Kidney tubule cell (primary cell): ENCODE data around the gene HSPA4L.

Experiments
- DNase-seq: peaks from one replicate; pipeline ENCODE4 v3.0.0-alpha.2; 2018; ENCODE audit warnings: low spot score

The HSPA4L gene

DNA sequence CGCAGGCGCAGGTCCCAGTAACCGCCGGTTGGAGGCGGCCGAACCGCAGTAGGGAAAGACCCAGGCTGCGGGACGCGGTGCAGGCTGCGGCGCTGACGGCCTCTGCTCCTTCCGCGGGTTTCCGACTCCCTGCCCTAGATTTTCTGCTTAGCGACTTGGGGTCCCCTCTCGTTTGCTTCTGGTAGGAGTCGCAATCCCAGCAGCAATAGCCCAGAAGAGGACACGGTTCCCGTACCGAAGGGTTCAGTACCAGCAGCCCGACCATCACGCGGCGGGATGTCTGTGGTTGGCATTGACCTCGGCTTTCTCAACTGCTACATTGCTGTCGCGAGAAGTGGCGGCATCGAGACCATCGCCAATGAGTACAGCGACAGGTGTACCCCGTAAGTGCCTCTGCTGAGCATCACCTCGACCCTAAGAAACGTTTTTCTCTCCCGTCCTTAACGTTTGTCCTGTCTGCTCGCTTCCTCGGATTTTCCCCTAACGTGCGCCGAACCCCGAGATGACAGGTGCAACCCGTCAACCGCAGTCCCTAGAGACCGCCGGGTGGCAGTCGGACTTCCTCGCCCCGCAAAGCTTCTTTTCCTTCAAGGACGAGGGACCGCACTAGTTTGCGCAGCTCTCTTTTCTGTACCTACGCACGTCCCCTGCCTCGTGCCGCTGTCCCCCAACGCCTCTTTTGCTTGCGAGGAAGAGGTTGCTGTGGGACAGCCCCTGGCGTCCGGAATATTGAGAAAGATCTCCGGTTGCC is at the start of gene HSPA4L:
Gene HSPA4L, plus strand, starts transcription at position 48 of the 751 bp plus-strand sequence. Its CDS starts 229 bp downstream, at position 277.
- no peak for DNase-seq

DNA sequence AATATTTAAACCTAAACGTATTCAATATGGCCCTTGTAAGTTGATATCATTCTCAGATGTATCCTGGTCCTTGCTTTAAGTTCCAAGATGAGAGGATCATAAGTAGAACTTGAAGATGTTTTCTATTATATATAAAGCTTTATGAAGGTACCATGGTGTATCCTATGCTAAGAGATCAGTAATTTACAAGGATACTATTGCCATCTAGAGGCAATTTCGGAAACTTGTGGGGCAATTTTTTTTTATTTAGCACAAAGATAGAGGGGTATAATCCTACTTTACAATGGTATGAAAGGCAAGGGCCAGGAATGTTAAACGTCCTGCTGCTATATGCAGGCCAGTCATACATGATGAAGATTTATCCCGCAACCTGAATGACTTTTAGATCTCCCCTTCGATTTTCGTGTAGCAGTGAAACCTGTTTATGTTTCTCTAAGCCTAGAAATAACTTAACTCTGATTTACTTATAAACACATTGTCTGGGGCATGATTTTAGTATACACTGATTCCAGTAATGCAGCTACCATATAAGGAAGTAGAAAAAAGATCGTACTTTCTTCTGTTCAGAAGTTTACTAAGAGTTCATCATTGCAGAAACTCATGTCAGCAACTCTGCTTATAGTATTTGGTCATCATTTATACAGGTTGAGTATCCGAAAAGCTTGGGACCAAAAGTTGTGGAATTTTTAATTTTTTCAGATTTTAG is 49.3 kb upstream of the HSPA4L start:
- peak; percentile 55 for DNase-seq

DNA sequence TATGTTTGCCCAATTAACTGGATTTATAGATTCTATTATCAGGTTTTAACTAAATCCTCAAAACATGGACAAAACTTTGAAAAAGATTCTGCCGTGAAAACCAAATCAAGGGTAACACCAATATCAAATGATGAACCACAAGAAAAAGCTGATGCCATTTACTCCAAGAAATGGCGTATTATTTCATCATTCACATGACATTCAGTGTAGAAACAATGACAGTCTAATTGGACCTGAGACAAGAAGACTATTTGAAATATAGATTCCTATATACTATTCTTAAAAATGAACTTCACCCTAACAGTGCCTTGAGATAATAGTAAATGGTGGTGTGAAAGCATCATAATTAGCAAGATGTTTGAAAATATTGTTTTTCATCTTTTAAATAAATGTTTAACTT is 47.1 kb upstream of the HSPA4L start:
- DNase-seq: no peak

DNA sequence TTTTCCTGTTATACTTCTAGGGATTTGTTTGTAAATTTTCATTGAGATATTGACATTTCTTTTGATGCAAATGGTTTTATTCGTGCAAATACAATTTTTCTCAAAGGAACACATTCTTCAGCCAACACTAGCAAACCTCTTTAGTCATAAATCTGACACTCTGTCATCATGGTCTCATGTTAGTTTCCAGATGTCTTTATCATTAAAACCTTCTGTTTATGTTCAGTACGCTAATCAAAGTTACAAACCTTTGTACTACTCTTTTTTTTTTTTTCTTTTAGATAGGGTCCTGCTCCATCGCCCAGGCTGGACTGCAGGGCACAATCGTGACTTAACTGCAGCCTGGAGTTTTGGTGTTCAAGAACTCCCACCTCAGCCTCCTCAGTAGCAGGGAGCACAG is 44.8 kb upstream of the HSPA4L start:
- no peak for DNase-seq

DNA sequence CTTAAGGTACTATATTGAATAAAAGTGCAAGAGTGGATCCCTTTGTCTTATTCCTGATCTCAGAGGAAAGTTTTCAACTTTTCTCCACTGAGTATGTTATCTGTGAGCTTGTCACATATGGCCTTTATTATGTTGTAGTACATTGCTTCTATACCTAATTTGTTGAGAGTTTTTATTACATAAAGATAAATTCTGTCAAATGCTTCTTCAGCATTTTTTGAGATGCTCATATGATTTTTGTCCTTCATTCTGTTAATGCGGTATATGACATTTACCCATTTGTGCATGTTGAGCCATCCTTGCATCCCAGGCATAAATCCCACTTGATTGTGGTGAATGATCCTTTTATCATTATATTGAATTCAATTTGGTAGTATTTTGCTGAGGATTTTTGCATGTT is 40.9 kb upstream of the HSPA4L start:
- DNase-seq: no peak

DNA sequence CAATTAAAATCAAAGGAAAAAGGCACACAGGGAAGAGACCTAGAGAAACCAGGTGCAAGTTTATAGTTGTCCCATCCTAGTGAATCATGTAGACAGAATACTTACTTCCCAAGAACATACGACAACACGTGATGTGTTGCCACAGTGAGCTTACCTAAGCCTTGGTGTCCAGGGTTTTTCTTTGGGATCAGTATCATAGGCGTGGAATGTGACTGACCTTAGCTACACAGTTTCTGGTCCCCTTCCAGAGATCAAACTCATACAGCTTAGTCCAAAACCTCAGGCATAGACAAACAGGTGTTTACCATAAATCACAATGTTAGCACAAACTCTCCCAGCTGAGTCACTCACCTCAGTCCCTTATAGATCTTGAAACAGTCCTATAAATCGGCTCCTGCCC is 34.2 kb upstream of the HSPA4L start:
- no peak for DNase-seq

DNA sequence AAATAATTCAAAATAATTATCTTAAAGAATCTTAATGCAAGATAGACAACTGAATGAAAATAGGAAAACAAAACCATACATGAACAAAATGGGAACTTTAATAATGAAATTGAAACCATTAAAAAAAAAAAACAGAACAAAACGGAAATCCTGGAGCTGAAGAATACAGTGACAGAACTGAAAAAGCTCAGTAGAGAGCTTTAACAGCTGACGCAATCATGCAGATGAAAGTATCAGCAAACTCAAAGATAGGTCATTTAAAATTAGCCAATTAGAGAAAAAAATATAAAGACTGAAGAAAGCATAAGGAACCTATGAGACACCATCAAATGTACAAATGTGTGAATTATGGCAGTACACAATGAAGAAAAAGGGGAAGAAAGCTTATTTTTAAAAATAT is 33.2 kb upstream of the HSPA4L start:
- DNase-seq: no peak

DNA sequence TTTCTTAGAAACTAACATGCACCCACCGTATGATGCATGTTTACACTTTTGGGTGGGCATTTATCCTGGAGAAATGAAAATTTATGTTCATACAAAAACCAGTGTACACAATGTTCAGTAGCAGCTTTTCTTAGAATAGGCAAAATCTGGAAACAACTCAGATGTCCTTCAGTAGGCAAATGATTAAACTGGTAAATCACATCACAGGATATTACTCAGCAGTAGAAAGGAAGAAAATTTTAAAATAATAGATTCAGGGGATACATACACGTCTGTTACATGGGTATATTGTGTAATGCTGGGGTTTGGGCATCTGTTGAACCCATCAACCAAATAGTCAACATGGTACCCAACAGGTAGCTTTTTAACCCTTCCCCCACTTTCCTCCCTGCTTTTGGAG is 25.2 kb upstream of the HSPA4L start:
- peak; percentile 56 for DNase-seq

DNA sequence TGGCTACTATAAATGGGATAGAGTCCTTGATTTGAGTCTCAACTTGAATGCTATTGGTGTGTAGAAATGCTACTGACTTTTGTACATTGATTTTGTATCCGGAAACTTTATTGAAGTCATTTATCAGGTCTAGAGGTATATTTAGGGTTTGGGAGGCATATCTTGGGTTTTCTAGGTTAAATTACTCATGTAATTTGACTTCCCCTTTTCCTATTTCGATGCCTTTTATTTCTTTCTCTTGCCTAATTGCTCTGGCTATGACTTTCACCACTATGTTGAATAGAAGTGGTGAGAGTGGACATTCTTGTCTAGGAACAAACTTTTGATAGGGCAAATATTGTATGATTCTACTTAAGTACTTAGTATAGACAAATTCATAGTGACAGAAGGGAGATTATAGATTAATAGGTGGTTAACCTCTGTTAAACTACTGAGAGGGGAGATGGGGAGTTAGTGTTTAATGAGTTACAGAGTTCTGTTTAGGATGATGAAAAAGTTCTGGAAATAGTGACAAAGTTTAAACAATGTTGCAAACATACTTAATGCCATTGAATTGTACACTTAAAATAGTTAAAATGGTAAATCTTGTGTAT is 22.8 kb upstream of the HSPA4L start:
- DNase-seq: peak; percentile 26

DNA sequence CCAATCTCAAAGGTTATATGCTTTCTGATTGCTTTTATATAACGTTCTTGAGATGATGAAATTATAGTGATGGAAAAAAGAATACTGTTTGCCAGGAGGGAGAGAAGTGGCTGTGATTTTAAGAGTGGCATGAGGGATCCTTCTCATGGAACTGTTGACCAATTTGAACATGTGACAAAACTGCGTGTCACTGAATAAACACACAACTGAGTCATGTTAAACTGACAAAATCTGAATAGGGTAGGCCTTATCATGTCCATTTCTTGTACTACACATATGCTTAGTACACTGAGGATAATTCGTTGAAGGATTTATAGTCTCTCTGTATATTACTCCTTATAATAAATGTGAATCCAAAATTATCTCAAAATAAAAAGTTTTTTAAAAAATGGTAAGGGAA is 22.2 kb upstream of the HSPA4L start:
- peak; percentile 58 for DNase-seq

DNA sequence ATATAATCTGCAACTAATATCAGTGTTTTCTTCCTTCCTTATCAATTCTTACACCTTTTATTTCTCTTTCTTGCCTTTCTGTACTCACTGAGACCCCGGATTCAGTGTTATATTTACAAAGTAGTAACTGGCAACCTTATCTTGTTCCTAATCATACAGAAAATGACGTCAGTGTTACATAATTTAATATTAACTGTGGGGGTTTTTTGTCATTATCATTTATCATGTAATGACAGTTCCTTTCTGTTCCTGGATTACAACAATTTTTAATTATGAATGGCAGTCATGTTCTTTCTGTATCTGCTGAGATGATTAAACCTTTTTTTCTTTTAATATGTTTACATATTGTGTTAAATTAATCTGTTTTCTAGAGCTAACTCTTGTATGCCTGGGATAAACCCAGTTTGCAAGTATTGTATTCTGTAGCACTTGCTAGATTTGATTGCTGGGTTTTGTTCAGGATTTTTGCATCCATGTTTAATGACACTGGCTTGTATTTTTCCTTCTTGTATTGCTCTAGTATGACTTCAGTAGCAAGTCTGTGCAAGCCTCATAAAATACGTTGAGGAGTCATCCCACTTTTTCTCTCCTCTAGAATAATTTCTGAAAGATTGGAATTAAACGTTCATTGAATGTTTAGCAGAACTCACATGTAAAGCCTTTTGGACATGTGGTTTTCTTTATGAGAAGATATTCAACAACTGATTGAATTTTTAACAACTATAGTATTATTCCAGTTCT is 10.4 kb upstream of the HSPA4L start:
- DNase-seq: no peak

DNA sequence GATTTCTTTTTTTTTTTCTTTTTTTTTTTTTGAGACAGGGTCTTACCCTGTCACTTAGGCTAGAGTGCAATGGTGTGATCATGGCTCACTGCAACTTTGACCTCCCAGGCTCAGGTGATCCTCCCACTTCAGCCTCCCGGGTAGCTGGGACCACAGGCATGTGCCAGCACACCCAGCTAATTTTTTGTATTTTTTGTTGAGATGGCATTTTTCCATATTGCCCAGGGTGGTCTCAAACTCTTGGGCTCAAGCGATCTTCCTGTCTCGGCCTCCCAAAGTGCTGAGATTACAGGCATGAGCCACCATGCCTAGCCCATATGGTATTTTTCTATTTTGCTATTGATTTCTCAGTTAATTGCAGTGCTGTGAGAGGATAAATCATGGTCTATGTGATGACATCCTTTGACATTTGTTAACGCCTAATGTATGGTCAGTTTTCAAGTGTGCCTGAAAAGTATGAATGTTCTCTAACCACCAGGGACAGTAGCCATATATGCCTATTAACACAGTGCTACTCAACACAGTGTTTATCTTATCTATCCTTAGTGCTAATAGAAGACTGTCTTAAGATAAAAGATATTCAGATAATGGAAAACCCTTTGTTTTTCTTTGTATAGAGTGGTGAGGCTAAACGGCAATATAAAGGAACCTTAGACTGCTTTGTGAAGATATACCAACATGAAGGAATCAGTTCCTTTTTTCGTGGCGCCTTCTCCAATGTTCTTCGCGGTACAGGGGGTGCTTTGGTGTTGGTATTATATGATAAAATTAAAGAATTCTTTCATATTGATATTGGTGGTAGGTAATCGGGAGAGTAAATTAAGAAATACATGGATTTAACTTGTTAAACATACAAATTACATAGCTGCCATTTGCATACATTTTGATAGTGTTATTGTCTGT is 9.1 kb upstream of the HSPA4L start:
- no peak for DNase-seq

DNA sequence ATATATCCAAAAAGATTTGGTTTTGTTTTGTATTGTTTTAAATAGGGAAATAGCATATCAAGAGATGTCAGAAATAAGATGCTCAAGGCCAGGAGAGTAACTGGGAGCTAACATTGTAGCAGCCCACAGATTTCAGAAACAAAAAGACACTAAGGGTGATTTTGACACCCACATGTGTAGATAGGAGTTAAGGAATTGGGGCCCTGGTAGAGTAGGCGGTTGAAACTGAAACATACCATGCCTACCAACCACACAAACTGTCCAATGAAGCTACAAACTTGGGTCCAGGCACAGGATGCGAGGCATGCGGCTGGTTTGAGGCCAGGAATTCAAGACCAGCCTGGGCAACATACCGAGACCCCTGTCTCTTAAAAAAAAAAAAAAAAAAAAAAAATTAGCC is 6.3 kb upstream of the HSPA4L start:
- no peak for DNase-seq

DNA sequence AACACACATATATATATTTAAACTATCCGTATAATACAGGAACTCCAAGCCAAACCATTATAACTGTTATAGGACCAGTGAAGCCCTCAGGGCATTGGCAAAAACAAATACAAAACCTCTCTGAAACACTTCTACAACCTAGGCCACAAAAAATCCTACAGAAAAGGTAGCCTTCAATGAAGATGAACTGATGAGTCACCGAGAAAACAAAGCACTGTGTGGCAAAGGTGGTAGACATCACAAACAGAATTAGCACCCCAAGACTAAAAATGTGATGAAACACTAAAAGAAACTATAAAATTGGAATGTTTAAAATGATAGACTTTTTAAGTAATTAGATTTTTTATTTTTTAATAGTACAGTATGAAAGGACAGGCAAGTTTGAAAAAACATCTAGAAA is 5.5 kb upstream of the HSPA4L start:
- no peak for DNase-seq

DNA sequence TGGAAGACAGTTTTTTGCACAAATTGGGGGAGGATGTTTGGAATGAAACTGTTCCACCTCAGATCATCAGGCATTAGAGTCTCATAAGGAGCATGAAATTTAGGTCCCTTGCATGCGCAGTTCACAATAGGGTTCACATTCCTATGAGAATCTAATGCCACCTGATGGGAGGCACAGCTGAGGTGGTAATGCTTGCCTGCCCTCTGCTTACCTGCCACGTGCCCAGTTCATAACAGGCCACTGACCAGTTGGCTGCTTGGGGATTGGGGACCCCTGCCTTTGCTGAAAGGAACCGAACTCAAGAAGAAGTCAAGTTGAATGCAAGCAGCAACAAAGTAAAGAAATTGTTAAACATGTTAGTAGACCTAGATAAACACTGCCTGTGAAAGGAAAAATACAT is 4.6 kb upstream of the HSPA4L start:
- DNase-seq: no peak

DNA sequence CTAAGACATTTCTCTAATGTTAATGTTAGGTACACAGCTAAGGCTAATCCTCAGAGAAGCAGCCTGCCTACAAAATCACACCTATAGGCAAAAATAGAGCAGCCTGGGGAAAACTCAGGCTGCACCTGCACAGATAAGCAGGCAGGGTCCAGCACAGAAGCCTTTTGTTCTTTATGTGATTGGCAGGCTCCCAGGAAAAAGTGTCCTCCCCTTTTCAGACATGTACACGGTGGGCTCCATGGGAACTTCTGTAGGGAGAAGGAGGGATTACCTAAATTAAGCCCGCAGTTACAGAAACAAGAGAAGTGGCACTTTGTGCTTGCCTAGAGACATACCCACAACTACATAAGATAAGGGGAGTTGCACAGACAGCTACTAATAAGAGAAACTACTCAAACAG is 4.0 kb upstream of the HSPA4L start:
- no peak for DNase-seq

DNA sequence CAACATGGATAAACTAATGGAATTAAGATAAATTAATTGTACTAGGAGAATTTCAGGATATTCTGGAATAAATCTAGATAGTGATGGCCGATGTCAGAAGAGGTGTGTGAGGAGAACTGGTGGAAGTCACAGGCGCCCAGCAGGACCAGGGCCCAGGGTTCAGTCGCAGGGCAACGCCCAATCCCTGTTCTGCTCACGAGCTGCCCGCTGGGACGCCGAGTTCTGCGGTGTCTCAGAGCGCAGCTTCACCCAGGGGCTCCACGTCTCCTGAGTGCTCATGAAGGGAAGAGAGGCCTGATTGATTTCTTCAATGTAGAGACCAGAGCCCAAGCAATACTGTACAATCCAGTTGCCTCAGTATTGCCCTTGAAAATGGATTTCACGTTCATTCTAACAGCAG is 1.5 kb upstream of the HSPA4L start:
- DNase-seq: no peak

DNA sequence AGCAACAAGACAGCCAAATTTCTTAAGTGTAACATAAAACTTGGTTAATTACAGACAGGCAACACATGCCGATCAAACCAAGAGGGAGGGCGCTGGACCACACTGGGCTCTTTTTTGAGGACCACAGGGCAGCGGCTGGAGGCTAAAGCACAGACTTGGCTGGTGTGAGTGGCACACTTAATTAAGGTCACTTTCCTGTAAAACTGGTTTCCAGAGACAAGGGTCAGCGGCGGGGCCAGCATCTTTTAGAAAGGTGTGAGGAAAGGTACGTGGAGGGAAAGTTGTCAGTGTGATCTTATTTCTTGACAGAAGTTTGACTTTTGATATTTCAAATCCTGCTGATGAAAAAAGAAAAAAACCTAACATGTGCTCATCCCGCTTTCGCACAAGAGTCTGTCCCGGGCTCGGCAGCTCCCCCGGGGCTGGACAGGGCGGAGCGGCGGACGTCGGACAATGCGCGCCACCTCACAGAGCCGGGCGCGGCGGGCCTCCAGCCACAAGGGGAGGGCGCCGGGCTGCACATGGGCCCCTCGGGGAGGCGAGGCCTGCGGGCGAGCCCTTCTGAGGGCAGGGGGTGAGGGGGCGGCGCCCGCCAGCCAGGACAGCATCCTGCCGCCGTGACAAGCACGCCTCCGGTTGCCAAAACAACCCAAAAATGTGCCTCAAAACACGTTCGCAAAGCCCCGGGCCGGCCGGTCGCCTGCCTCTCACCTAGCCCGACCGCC is 660 bp upstream of the HSPA4L start:
- peak; percentile 65 for DNase-seq

DNA sequence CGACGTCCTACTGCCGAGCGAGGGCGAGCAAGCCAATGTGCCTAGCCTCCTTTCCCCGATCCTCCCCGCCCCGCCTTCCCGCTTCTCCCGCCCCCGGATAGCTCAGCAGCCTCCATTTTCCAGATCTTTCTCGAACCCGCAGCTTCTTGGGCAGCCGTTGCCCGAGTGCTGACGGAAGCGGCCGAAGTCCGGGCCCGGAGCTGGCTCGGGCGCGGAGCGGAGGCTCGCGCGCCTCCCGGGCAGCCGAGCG is 172 bp upstream of the HSPA4L start:
- peak; percentile 94 for DNase-seq

DNA sequence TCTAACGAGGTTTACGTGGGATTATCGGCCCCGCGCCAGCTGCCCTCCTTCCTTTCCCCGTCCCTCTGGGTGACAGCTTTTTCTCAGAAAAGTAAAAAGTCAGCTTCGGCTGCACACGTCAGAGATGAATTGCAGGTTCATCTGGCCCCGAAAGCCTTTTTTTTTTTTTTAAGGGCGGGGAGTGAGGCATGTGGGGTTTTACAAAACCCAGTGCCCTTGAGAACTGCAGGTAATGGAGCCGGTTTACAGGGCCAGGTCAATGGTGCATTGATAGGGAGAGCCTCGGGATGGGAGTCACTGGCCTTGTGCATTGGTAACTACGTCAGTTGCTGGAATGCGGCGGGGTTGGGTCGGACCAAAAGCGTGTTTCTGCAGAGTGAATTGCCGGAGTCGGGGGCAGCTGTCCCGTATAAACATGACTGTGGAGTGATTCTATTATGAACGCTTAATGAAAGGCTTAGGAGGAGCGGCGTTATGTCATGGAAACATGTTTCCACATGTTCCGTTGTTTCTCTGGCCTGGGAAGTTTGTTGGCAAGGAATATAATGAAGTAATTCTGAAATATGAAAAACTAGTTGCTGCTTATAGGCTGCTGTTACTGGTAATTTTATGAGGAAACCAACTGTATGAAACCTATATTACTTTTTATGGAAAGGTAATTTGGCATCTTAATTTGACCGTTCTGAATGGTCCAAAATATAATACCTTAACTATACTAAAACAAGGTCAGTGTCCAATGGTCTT is 1.1 kb downstream of the HSPA4L start:
- peak; percentile 76 for DNase-seq
